ENCODE measurements around the gene MRPL11. TPM values are rescaled to one million over a fixed set of nuclear protein-coding genes. Genes with fewer than 3 reads are reported as not detected.

Gene MRPL11
- total and polyA plus RNA-seq, 8 donors: 15.7 to 30.2 (median 22.3) TPM

DNA sequence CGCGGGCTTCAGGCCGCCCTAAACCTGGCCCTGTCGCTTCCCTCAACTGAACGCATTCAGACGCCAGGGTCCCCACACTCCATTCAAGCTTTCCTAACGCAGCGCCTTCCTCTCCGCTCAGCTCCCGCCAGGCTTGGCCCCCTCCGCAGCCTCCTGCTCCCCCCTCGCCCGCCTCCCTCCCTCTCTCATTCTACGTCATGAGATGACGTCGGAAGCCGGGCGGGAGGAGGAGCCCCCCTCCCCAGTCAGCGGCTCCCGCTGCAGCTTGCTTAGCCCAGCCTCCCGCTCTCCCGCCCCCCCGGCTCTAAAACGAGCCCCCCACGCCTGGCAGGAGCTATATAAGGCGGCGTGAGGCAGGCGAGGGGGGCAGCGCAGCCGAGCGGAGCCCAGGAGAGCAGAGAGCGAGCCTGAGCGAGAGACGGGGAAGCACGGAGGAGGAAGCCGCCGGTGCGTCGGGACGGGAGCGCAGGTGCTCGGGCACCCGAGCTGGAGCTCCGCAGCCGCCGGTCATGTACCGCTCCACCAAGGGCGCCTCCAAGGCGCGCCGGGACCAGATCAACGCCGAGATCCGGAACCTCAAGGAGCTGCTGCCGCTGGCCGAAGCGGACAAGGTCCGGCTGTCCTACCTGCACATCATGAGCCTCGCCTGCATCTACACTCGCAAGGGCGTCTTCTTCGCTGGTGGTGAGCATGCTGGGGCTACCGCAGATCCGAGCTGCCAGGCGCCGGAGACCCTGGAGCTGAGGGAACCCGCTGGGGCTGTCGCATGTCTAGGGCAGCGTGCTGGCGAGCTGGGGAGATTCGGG, 17.8 kb downstream of the MRPL11 start, which contains the start of gene NPAS4:
TSS of gene NPAS4 (plus strand) at position 365 of the 806 bp plus-strand sequence. CDS start at position 510, 145 bp downstream.
- H3K4me3 ChIP-seq: no peak within 1 kb of the TSS
- 5 to 6% methylated on average over 65 to 71 of the region's 71 CpGs for WGBS, 2 donors
- no peak for FAIRE-seq

DNA sequence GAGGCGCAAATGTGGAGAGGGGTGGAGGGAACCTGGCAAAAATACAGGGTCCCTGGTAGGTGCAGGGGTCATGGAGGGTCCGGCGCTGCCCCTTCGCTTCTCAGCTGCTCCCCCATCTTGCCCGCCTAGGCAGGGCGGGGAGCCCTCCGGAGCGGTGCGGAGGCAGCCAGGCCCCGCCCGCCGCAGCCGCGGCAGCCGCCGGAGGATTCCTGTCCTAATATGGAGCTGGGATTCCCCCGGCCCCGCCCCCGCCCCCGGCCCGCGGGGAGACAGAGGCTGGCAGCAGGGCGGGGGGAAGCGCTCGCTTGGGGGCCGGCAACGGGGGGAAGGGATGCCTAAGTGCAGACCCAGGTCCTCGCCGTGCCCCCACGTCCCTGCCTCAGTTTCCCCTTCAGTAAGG, 18.8 kb downstream of the MRPL11 start:
- no peaks in the 10 kb centered on the region for H3K4me1 ChIP-seq
- 4 to 6% methylated on average over 18 to 30 of the region's 30 CpGs for WGBS, 2 donors
- ATAC-seq (no peak), DNase-seq (no peak), FAIRE-seq (no peak)
- intact Hi-C loops (cut with DNase I): loop anchor here in 2 of 3 donors (10.0 kb wide), 1 partner anchor 265 kb away; no protein-coding TSS in a partner anchor
- no peak overlapping the region for H3K27ac ChIP-seq
- H3K27me3 ChIP-seq: peaks cover 0 to 4% (median 0%) of the 10 kb centered on the region in 4 donors
- H3K4me3 ChIP-seq: no peak overlapping the region
- no peaks in the 10 kb centered on the region for H3K9me3 ChIP-seq
- TF ChIP-seq, protein P1, sequence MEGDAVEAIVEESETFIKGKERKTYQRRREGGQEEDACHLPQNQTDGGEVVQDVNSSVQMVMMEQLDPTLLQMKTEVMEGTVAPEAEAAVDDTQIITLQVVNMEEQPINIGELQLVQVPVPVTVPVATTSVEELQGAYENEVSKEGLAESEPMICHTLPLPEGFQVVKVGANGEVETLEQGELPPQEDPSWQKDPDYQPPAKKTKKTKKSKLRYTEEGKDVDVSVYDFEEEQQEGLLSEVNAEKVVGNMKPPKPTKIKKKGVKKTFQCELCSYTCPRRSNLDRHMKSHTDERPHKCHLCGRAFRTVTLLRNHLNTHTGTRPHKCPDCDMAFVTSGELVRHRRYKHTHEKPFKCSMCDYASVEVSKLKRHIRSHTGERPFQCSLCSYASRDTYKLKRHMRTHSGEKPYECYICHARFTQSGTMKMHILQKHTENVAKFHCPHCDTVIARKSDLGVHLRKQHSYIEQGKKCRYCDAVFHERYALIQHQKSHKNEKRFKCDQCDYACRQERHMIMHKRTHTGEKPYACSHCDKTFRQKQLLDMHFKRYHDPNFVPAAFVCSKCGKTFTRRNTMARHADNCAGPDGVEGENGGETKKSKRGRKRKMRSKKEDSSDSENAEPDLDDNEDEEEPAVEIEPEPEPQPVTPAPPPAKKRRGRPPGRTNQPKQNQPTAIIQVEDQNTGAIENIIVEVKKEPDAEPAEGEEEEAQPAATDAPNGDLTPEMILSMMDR (IDR thresholded peaks at IDR 0.05): no peak
- no peaks in the 10 kb centered on the region for H3K36me3 ChIP-seq

More for the DNA sequence above, 17.8 kb downstream of the MRPL11 start, which contains the start of gene NPAS4:
- no peak within 1 kb of the TSS for H3K27ac ChIP-seq
- H3K4me1 ChIP-seq: no peaks in the 10 kb centered on the region
- ATAC-seq: peak in 2 of 4 donors; percentile 28 to 64
- intact Hi-C loops (cut with DNase I): no loop called here
- H3K36me3 ChIP-seq: no peaks in the 10 kb centered on the region
- TF ChIP-seq, protein P1 (IDR thresholded peaks at IDR 0.05): no peak
- no peak for DNase-seq
- no peaks in the 10 kb centered on the region for H3K9me3 ChIP-seq
- peaks cover 0 to 4% (median 0%) of the 10 kb centered on the region in 4 donors for H3K27me3 ChIP-seq

DNA sequence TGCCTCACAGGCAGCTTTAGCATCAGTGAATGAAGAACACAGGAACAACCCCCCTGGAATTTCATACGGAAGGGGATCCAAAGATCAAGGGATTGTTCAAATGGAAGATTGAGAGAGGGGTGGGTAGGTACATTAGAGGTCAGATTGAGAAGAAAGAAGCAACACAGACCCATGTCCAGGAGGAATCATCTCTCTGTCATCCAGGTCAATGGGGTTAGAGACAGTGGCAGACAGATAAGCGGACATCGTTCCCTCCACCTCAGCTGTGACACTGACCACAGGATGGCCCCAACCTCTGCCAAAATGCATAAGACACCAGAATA, 19.7 kb downstream of the MRPL11 start:
- Histone ChIP-seq H3K9me3 (no peaks in the 10 kb centered on the region), H3K27me3 (peaks cover 0 to 4% (median 0%) of the 10 kb centered on the region in 4 donors), H3K4me3 (no peak overlapping the region), H3K4me1 (no peaks in the 10 kb centered on the region), H3K36me3 (no peaks in the 10 kb centered on the region), H3K27ac (no peak overlapping the region)
- FAIRE-seq (no peak), ATAC-seq (no peak), DNase-seq (no peak)
- 40 to 55% methylated on average over 3 of the region's 3 CpGs for WGBS, 2 donors
- TF ChIP-seq, protein P1 (IDR thresholded peaks at IDR 0.05): no peak
- intact Hi-C loops (cut with DNase I): loop anchor here in 2 of 3 donors (10.0 kb wide), 1 partner anchor 266 kb away; no protein-coding TSS in a partner anchor

DNA sequence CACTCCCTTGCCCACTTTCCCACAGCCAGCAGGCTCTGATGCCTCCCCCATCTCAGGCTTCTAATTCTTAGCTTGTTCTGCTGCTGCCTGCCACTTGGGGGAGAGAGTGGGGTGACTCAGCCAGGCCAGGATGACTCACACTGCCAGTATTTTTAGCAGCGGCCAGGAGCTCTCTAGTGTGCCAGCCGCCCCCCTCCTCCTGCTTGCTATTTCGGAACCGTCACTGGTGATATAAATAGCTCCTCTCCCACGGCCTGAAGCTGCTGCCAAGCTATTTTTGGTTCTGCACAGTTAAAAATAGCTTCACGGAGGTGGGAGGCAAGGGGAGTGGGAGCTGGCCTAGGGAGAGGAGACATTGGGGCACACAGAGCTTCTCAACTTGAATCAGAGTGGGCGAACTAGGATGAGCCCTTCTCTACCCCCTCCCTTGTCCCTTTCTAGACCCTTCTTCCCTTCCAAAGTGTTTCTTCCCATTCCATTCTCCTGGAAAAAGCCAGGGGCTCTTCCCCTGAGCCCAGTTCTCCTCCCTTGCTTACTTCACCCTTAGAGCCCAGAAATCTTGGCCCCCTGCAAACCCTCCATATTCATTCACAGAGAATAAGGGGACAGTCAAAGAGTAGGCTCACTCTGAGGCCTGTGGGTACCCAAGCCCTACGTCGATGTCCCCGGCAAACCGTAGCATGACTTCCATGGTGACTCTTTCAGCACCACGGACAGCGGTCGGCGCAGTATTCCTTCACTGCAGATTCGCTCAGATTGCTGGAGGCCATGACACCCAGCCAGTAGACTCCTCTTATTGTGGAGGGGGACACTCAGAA, 20.3 kb downstream of the MRPL11 start:
- ATAC-seq (peak in 3 of 4 donors; percentile 40 to 68 (median 62)), DNase-seq (peak in 5 of 6 donors; percentile 24 to 79 (median 49)), FAIRE-seq (no peak)
- TF ChIP-seq, protein P1 (IDR thresholded peaks at IDR 0.05): no peak
- Histone ChIP-seq H3K4me3 (no peak overlapping the region), H3K36me3 (no peaks in the 10 kb centered on the region), H3K9me3 (no peaks in the 10 kb centered on the region), H3K4me1 (no peaks in the 10 kb centered on the region), H3K27me3 (peaks cover 0 to 4% (median 0%) of the 10 kb centered on the region in 4 donors), H3K27ac (no peak overlapping the region)
- intact Hi-C loops (cut with DNase I): loop anchor here in 2 of 3 donors (10.0 kb wide), 1 partner anchor 266 kb away; no protein-coding TSS in a partner anchor
- WGBS, 2 donors: 8% methylated on average over 16 of the region's 16 CpGs
